SK-N-SH (cell line): ENCODE measurements around the gene CLTCL1. TPM values are rescaled to one million over a fixed set of nuclear protein-coding genes. Genes with fewer than 3 reads are reported as not detected.

Experiments
- CTCF ChIA-PET: fragments of 300-600, 350-600 bp; formaldehyde crosslinking; extraction: SDS; loops from one replicate; lab custom pipeline; 2021; lab: Yijun Ruan, JAX
- POLR2A ChIA-PET: fragments of 350-600 bp; sonication (Branson Sonifier 250); formaldehyde crosslinking; extraction: SDS; loops from one replicate; lab custom pipeline; 2020; ENCODE audit warnings: antibody characterized with exemption, inconsistent platforms; lab: Yijun Ruan, JAX
- DNase-seq: peaks from one replicate; pipeline ENCODE4 v3.0.0; 2012
- H2AFZ ChIP-seq: fragments of 200-600 bp; sonication (generic); 2 replicates; pipeline ENCODE4 v1.8.1; 2016; ENCODE audit warnings: antibody characterized with exemption, mild to moderate bottlenecking, low read depth
- H3F3A ChIP-seq: fragments of 200-600 bp; sonication (generic); replicated peaks from 2 replicates; pipeline ENCODE3; 2016; ENCODE audit warnings: antibody characterized with exemption, mild to moderate bottlenecking; ENCODE audit not compliant: insufficient read depth
- H3K27ac ChIP-seq, 2 experiments: fragments of 200-500 bp in 1 of 2; fragments of 200-600 bp in 1 of 2; sonication (Bioruptor generic) in 1 of 2; sonication (generic), shearing (Covaris generic) in 1 of 2; 2 replicates each; pipeline versions ENCODE4 v1.5.1 to v1.6.1; 2014 to 2016; ENCODE audit warnings: low read depth in 2 of 2, inconsistent platforms in 1 of 2, low read length in 1 of 2, mild to moderate bottlenecking in 1 of 2, mixed read lengths in 1 of 2
- H3K27me3 ChIP-seq: fragments of 200-600 bp; sonication (generic), shearing (Covaris generic); 2 replicates; pipeline ENCODE4 v1.6.1; 2016; ENCODE audit warnings: mixed run types; ENCODE audit not compliant: insufficient read depth
- H3K36me3 ChIP-seq, 2 experiments: fragments of 200-500 bp in 1 of 2; fragments of 200-600 bp in 1 of 2; sonication (Bioruptor generic) in 1 of 2; sonication (generic) in 1 of 2; replicated peaks in 1 of 2; 2 replicates each; pipeline versions ENCODE3 to v1.5.1; 2014 to 2016; ENCODE audit warnings: low read length in 1 of 2, mild to moderate bottlenecking in 1 of 2; ENCODE audit not compliant: insufficient read depth in 2 of 2, control insufficient read depth in 1 of 2
- H3K4me1 ChIP-seq, 2 experiments: fragments of 200-500 bp in 1 of 2; fragments of 200-600 bp in 1 of 2; sonication (Bioruptor generic) in 1 of 2; sonication (generic), shearing (Covaris generic) in 1 of 2; 2 replicates each; pipeline versions ENCODE4 v1.5.1 to v1.6.1; 2014 to 2016; ENCODE audit warnings: low read depth in 1 of 2, low read length in 1 of 2, mixed run types in 1 of 2; ENCODE audit not compliant: insufficient read depth in 2 of 2, control insufficient read depth in 1 of 2
- H3K4me2 ChIP-seq: fragments of 200-600 bp; sonication (generic), shearing (Covaris generic); 2 replicates; pipeline ENCODE4 v1.6.1; 2017; ENCODE audit warnings: mixed run types
- H3K4me3 ChIP-seq, 2 experiments: fragments of 200-500 bp in 1 of 2; fragments of 200-600 bp in 1 of 2; sonication (Bioruptor generic) in 1 of 2; sonication (generic), shearing (Covaris generic) in 1 of 2; 2 replicates each; pipeline versions ENCODE4 v1.5.1 to v1.8.1; 2014 to 2016; ENCODE audit warnings: low read depth in 2 of 2, inconsistent platforms in 1 of 2, low read length in 1 of 2, mild to moderate bottlenecking in 1 of 2, mixed read lengths in 1 of 2, moderate library complexity in 1 of 2
- H3K79me2 ChIP-seq: fragments of 200-600 bp; sonication (generic); 2 replicates; pipeline ENCODE4 v1.8.1; 2017; ENCODE audit warnings: mild to moderate bottlenecking; ENCODE audit not compliant: insufficient read depth
- H3K9ac ChIP-seq: fragments of 200-600 bp; sonication (generic); 2 replicates; pipeline ENCODE4 v1.6.1; 2017; ENCODE audit warnings: mixed run types
- H3K9me2 ChIP-seq: fragments of 200-600 bp; sonication (generic); 2 replicates; pipeline ENCODE4 v1.6.1; 2017; ENCODE audit warnings: mixed run types
- H3K9me3 ChIP-seq: fragments of 200-600 bp; sonication (generic); 2 replicates; pipeline ENCODE4 v1.6.1; 2017; ENCODE audit warnings: mixed run types, mild to moderate bottlenecking, moderate library complexity
- H4K20me1 ChIP-seq: fragments of 200-600 bp; sonication (generic); 2 replicates; pipeline ENCODE4 v1.6.1; 2017; ENCODE audit warnings: mild to moderate bottlenecking, mixed run types; ENCODE audit not compliant: insufficient read depth
- ELF1 ChIP-seq: IDR thresholded peaks from 2 replicates; pipeline ENCODE4 v1.4.0; 2012
- FOXJ3 ChIP-seq: sonication (generic); formaldehyde crosslinking; IDR thresholded peaks from 2 replicates; pipeline ENCODE4 v1.5.1; 2020; ENCODE audit warnings: mild to moderate bottlenecking, missing genetic modification reagents
- FOXM1 ChIP-seq: IDR thresholded peaks from 2 replicates; pipeline ENCODE4 v1.4.0; 2012; ENCODE audit warnings: low read depth, mild to moderate bottlenecking
- GABPA ChIP-seq: IDR thresholded peaks from 2 replicates; pipeline ENCODE4 v1.4.0; 2012; ENCODE audit warnings: low read depth, mild to moderate bottlenecking
- MXI1 ChIP-seq: IDR thresholded peaks from 2 replicates; pipeline ENCODE4 v1.6.1; 2012; ENCODE audit warnings: mild to moderate bottlenecking, low read depth, low read length, improper control_type of control experiment
- NFIC ChIP-seq: IDR thresholded peaks from 2 replicates; pipeline ENCODE4 v1.4.0; 2012; ENCODE audit warnings: borderline replicate concordance
- RAD21 ChIP-seq: IDR thresholded peaks from 2 replicates; pipeline ENCODE4 v1.6.1; 2012; ENCODE audit warnings: mild to moderate bottlenecking, low read length
- TAF1 ChIP-seq: IDR thresholded peaks from 2 replicates; pipeline ENCODE4 v1.6.1; 2012; ENCODE audit warnings: low read depth, mild to moderate bottlenecking, low read length, moderate library complexity, borderline replicate concordance
- TCF12 ChIP-seq: IDR thresholded peaks from 2 replicates; pipeline ENCODE4 v1.4.0; 2012
- TEAD4 ChIP-seq: IDR thresholded peaks from 2 replicates; pipeline ENCODE4 v1.4.0; 2012; ENCODE audit warnings: mild to moderate bottlenecking, borderline replicate concordance; ENCODE audit not compliant: insufficient read depth
- WGBS: methylation state at CpG from one replicate; pipeline ENCODE4 v1.1.6; 2017; ENCODE audit warnings: low lambda C conversion rate; 5-methylcytosine and 5-hydroxymethylcytosine counted together
- polyA plus RNA-seq, 3 experiments: library from polyadenylated mRNA; depleted of rRNA; stranded (reverse); fragments of >200 nt; gene quantifications; 2 replicates each; pipeline ENCODE4 v1.2.3, GENCODE V29; 2012
- TF ChIP-seq, protein P1 (sequence below): fragments of 200-600 bp; sonication (generic); IDR thresholded peaks from 2 replicates; pipeline ENCODE4 v1.6.1; 2017; ENCODE audit warnings: antibody characterized with exemption, mild to moderate bottlenecking, moderate library complexity
- TF ChIP-seq, protein P2 (sequence below): IDR thresholded peaks from 2 replicates; pipeline ENCODE4 v1.4.0; 2012; ENCODE audit warnings: low read depth, borderline replicate concordance
- TF ChIP-seq, protein P3 (sequence below): fragments of 150-350 bp; IDR thresholded peaks from 2 replicates; pipeline ENCODE4 v1.6.1; 2017; ENCODE audit warnings: antibody characterized with exemption, low read length, low read depth, borderline replicate concordance
- TF ChIP-seq, protein P4 (sequence below): IDR thresholded peaks from 2 replicates; pipeline ENCODE4 v1.6.1; 2012; ENCODE audit warnings: mild to moderate bottlenecking, low read depth, low read length, moderate library complexity

The CLTCL1 gene
- polyA plus RNA-seq, 1 of the 3 experiments (the other 2 are of a cell fraction): 6.7 TPM

DNA sequence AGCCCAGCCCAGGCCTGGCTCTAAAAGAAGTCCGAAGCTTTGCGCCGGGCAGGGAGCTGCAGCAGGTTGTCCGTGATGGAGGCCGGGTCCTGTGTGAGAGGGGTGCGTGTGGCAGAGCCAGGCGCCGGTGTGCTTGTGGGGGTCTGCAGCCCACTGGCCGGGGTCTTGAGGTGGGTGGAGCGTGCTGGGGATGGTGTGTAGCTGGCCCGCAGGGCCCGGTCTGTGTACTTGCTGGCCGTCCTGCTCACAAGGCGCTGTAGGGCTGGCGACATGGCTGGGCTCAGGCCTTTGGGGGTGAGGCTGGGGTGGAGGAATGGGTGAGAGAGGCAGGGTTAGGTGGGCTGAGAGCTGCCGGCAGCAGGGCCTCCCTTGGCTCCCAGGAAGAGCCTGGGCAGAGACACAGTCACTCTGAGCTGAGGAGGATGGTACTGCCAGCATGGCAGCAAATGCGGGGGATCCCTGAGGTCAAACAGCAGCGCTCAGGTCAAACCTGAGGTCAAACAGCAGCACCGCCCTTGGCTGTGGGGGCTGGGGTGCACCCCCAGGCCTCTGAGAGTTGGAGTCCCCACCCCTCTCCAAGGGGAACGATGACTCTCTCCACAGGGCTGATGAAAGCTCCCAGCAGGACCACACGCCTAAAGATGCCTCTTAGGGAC, 157.2 kb downstream of the CLTCL1 start:
- no peaks in the 10 kb centered on the region for H3K9me2 ChIP-seq
- H4K20me1 ChIP-seq: no peaks in the 10 kb centered on the region
- TF ChIP-seq TAF1 (no peak), NFIC (no peak), TEAD4 (no peak), FOXJ3 (CRISPR knock-in tag) (no peak), ELF1 (no peak), TCF12 (no peak), FOXM1 (no peak), MXI1 (no peak), GABPA (no peak), RAD21 (no peak)
- TF ChIP-seq, protein P1, sequence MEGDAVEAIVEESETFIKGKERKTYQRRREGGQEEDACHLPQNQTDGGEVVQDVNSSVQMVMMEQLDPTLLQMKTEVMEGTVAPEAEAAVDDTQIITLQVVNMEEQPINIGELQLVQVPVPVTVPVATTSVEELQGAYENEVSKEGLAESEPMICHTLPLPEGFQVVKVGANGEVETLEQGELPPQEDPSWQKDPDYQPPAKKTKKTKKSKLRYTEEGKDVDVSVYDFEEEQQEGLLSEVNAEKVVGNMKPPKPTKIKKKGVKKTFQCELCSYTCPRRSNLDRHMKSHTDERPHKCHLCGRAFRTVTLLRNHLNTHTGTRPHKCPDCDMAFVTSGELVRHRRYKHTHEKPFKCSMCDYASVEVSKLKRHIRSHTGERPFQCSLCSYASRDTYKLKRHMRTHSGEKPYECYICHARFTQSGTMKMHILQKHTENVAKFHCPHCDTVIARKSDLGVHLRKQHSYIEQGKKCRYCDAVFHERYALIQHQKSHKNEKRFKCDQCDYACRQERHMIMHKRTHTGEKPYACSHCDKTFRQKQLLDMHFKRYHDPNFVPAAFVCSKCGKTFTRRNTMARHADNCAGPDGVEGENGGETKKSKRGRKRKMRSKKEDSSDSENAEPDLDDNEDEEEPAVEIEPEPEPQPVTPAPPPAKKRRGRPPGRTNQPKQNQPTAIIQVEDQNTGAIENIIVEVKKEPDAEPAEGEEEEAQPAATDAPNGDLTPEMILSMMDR: no peak
- TF ChIP-seq, protein P2, sequence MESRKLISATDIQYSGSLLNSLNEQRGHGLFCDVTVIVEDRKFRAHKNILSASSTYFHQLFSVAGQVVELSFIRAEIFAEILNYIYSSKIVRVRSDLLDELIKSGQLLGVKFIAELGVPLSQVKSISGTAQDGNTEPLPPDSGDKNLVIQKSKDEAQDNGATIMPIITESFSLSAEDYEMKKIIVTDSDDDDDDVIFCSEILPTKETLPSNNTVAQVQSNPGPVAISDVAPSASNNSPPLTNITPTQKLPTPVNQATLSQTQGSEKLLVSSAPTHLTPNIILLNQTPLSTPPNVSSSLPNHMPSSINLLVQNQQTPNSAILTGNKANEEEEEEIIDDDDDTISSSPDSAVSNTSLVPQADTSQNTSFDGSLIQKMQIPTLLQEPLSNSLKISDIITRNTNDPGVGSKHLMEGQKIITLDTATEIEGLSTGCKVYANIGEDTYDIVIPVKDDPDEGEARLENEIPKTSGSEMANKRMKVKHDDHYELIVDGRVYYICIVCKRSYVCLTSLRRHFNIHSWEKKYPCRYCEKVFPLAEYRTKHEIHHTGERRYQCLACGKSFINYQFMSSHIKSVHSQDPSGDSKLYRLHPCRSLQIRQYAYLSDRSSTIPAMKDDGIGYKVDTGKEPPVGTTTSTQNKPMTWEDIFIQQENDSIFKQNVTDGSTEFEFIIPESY: no peak
- TF ChIP-seq, protein P3, sequence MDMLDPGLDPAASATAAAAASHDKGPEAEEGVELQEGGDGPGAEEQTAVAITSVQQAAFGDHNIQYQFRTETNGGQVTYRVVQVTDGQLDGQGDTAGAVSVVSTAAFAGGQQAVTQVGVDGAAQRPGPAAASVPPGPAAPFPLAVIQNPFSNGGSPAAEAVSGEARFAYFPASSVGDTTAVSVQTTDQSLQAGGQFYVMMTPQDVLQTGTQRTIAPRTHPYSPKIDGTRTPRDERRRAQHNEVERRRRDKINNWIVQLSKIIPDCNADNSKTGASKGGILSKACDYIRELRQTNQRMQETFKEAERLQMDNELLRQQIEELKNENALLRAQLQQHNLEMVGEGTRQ: no peak
- TF ChIP-seq, protein P4, sequence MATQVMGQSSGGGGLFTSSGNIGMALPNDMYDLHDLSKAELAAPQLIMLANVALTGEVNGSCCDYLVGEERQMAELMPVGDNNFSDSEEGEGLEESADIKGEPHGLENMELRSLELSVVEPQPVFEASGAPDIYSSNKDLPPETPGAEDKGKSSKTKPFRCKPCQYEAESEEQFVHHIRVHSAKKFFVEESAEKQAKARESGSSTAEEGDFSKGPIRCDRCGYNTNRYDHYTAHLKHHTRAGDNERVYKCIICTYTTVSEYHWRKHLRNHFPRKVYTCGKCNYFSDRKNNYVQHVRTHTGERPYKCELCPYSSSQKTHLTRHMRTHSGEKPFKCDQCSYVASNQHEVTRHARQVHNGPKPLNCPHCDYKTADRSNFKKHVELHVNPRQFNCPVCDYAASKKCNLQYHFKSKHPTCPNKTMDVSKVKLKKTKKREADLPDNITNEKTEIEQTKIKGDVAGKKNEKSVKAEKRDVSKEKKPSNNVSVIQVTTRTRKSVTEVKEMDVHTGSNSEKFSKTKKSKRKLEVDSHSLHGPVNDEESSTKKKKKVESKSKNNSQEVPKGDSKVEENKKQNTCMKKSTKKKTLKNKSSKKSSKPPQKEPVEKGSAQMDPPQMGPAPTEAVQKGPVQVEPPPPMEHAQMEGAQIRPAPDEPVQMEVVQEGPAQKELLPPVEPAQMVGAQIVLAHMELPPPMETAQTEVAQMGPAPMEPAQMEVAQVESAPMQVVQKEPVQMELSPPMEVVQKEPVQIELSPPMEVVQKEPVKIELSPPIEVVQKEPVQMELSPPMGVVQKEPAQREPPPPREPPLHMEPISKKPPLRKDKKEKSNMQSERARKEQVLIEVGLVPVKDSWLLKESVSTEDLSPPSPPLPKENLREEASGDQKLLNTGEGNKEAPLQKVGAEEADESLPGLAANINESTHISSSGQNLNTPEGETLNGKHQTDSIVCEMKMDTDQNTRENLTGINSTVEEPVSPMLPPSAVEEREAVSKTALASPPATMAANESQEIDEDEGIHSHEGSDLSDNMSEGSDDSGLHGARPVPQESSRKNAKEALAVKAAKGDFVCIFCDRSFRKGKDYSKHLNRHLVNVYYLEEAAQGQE: no peak
- POLR2A ChIA-PET: no interaction called here
- no peaks in the 10 kb centered on the region for H3K9me3 ChIP-seq
- H3F3A ChIP-seq: no peaks in the 10 kb centered on the region
- no peaks in the 10 kb centered on the region for H3K4me1 ChIP-seq
- DNase-seq: no peak
- CTCF ChIA-PET: interaction anchor here (0.9 kb wide), 1 partner anchor 11 kb away, joined by 3 read pairs; no protein-coding TSS in a partner anchor
- H2AFZ ChIP-seq: no peak overlapping the region
- peaks cover 9 to 55% of the 10 kb centered on the region in 2 experiments for H3K36me3 ChIP-seq
- no peaks in the 10 kb centered on the region for H3K79me2 ChIP-seq
- no peak overlapping the region for H3K9ac ChIP-seq
- no peak overlapping the region for H3K4me3 ChIP-seq
- 95% methylated on average over 13 of the region's 21 CpGs for WGBS
- H3K27ac ChIP-seq: no peak overlapping the region
- no peak overlapping the region for H3K4me2 ChIP-seq
- H3K27me3 ChIP-seq: no peaks in the 10 kb centered on the region
